H1 (cell line): Measurements from ENCODE around the gene CCL22. TPM values are rescaled to one million over a fixed set of nuclear protein-coding genes. Genes with fewer than 3 reads are reported as not detected.

Source experiments
- CBX5 ChIP-seq: fragments of 300-800, 300-1000 bp; sonication (generic); IDR thresholded peaks from 2 replicates; pipeline ENCODE4 v1.7.1; 2016; ENCODE audit warnings: antibody characterized with exemption, low read length, low read depth
- CHD7 ChIP-seq: fragments of 300-600 bp; sonication (generic); IDR thresholded peaks from 2 replicates; pipeline ENCODE4 v1.7.1; 2012; ENCODE audit warnings: low read length, moderate library complexity, mild to moderate bottlenecking, inconsistent platforms; ENCODE audit not compliant: insufficient replicate concordance
- JUND ChIP-seq: IDR thresholded peaks from 2 replicates; pipeline ENCODE4 v1.6.1; 2011; ENCODE audit warnings: mild to moderate bottlenecking, improper control_type of control experiment, low read length
- MAFK ChIP-seq: IDR thresholded peaks from 2 replicates; pipeline ENCODE4 v1.6.1; 2012; ENCODE audit warnings: low read depth, mild to moderate bottlenecking, improper control_type of control experiment, low read length
- RBBP5 ChIP-seq: IDR thresholded peaks from 2 replicates; pipeline ENCODE4 v1.7.1; 2012; ENCODE audit warnings: low read depth, mild to moderate bottlenecking, inconsistent platforms, low read length, moderate library complexity, borderline replicate concordance
- polyA plus RNA-seq, 7 experiments: library from polyadenylated mRNA; depleted of rRNA in 3 of 7; stranded (reverse) in 5 of 7; unstranded in 2 of 7; fragments of >200 nt in 5 of 7; fragments of 200-250 nt in 2 of 7; gene quantifications; 1 replicate in 5 of 7; 2 replicates in 1 of 7; 4 replicates in 1 of 7; pipeline versions ENCODE4 v1.2.1 to v1.2.3, GENCODE V29; 2011 to 2013; ENCODE audit warnings: missing spikeins in 2 of 7, mixed read lengths in 2 of 7
- total RNA-seq: library from RNA; stranded (reverse); fragmentation: NEBNext Ultra II Directional; extraction: Animal tissue kit (Norgen Biotek cat#: 25700); gene quantifications from 2 replicates; pipeline ENCODE4 v1.2.1, GENCODE V29; 2021

The CCL22 gene
- total and polyA plus RNA-seq, 2 of the 8 experiments (the other 6 are each of a cell fraction or from before 2014, with no cell fraction given), result not detected

DNA sequence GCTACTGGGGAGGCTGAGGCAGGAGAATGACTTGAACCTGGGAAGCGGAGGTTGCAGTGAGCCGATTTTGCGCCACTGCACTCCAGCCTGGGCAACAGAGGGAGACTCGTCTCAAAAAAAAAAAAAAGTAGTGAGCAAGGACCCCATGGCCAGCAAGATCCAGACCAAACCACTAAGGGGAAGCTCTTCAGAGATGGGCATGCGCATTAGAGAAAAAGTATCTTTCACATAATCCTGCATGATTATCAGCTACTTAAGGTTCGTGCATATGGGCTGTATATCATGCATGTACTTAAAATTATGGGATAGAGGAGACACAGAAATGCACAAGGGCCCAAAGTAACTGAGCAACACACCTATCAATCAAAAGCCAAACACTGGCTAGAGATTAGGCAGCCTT lies 10.7 kb upstream of the CCL22 start (continued):
- no peak for TF ChIP-seq CHD7
- TF ChIP-seq MAFK, result no peak
- no peak for TF ChIP-seq CBX5
- no peak for TF ChIP-seq JUND
- no peak for TF ChIP-seq RBBP5
